Osteoblast (primary cell): ENCODE measurements around the gene MS4A12. TPM values are rescaled to one million over a fixed set of nuclear protein-coding genes. Genes with fewer than 3 reads are reported as not detected.

Experiments used
- DNase-seq: peaks from one replicate; pipeline ENCODE4 v3.0.0; 2011; ENCODE audit warnings: low spot score, mixed read lengths; ENCODE audit not compliant: insufficient read length; ENCODE audit errors: missing footprints
- H2AFZ ChIP-seq: 2 replicates; pipeline ENCODE4 v1.6.0; 2011; ENCODE audit warnings: mild to moderate bottlenecking, low read length
- H3K27ac ChIP-seq: 2 replicates; pipeline ENCODE4 v1.5.1; 2011; ENCODE audit warnings: mild to moderate bottlenecking, low read depth, low read length, moderate library complexity
- H3K27me3 ChIP-seq: 2 replicates; pipeline ENCODE4 v1.6.0; 2012; ENCODE audit warnings: mild to moderate bottlenecking, control low read depth, inconsistent platforms, low read length, moderate library complexity; ENCODE audit not compliant: insufficient read depth
- H3K36me3 ChIP-seq: 2 replicates; pipeline ENCODE4 v1.5.1; 2011; ENCODE audit warnings: mild to moderate bottlenecking, low read length, control low read depth, moderate library complexity; ENCODE audit not compliant: insufficient read depth
- H3K4me1 ChIP-seq: 2 replicates; pipeline ENCODE4 v1.5.1; 2011; ENCODE audit warnings: mild to moderate bottlenecking, low read length, control low read depth, moderate library complexity; ENCODE audit not compliant: insufficient read depth
- H3K4me2 ChIP-seq: 2 replicates; pipeline ENCODE4 v1.6.0; 2011; ENCODE audit warnings: mild to moderate bottlenecking, low read length; ENCODE audit not compliant: insufficient read depth
- H3K4me3 ChIP-seq: fragments of 200-600 bp; sonication (generic); 3 replicates; pipeline ENCODE4 v1.5.1; 2012; ENCODE audit warnings: mild to moderate bottlenecking, low read length, inconsistent platforms; ENCODE audit not compliant: insufficient read depth
- H3K79me2 ChIP-seq: 2 replicates; pipeline ENCODE4 v1.6.0; 2012; ENCODE audit warnings: mild to moderate bottlenecking, low read length, control low read depth, inconsistent platforms; ENCODE audit not compliant: insufficient read depth
- H3K9me3 ChIP-seq: 2 replicates; pipeline ENCODE4 v1.5.1; 2011; ENCODE audit warnings: low read depth, low read length, control low read depth
- H4K20me1 ChIP-seq: 2 replicates; pipeline ENCODE4 v1.6.0; 2012; ENCODE audit warnings: mild to moderate bottlenecking, low read length, control low read depth; ENCODE audit not compliant: insufficient read depth
- total RNA-seq: library from RNA; depleted of rRNA; stranded (reverse); fragments of >200 nt; gene quantifications from 2 replicates; pipeline ENCODE4 v1.2.3, GENCODE V29; 2012
- TF ChIP-seq, protein P1 (sequence below): IDR thresholded peaks from 2 replicates; pipeline ENCODE4 v1.5.1; 2011; ENCODE audit warnings: mild to moderate bottlenecking, low read depth, low read length, moderate library complexity; ENCODE audit errors: extremely low read depth

Gene MS4A12
- total RNA-seq, 1 donor = not detected

DNA sequence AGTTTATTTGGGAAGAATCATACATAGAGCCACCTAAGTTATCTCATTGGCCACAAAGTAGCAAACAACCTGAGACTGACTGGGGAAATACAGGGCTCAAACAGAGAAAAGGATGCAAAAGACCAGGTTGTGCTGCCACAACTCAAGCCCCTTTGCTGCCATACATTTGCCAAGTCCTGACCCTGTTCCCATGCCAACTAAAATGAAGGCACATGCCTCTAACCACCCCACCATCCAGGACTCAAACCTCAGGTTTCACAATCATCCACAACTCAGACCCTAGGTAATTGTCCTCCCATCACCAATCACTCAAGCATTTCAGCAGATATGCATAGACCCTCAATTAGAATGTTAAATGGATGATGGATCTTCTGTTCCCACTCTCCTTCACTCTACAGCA is 38.4 kb upstream of the MS4A12 start:
- Histone ChIP-seq H3K36me3 (no peaks in the 10 kb centered on the region), H3K4me3 (no peak overlapping the region), H3K79me2 (no peaks in the 10 kb centered on the region), H2AFZ (no peak overlapping the region), H3K27ac (no peak overlapping the region), H4K20me1 (no peaks in the 10 kb centered on the region), H3K4me2 (no peak overlapping the region), H3K27me3 (no peaks in the 10 kb centered on the region), H3K9me3 (no peaks in the 10 kb centered on the region), H3K4me1 (no peaks in the 10 kb centered on the region)
- DNase-seq = peak; percentile 27
- TF ChIP-seq, protein P1, sequence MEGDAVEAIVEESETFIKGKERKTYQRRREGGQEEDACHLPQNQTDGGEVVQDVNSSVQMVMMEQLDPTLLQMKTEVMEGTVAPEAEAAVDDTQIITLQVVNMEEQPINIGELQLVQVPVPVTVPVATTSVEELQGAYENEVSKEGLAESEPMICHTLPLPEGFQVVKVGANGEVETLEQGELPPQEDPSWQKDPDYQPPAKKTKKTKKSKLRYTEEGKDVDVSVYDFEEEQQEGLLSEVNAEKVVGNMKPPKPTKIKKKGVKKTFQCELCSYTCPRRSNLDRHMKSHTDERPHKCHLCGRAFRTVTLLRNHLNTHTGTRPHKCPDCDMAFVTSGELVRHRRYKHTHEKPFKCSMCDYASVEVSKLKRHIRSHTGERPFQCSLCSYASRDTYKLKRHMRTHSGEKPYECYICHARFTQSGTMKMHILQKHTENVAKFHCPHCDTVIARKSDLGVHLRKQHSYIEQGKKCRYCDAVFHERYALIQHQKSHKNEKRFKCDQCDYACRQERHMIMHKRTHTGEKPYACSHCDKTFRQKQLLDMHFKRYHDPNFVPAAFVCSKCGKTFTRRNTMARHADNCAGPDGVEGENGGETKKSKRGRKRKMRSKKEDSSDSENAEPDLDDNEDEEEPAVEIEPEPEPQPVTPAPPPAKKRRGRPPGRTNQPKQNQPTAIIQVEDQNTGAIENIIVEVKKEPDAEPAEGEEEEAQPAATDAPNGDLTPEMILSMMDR = no peak

DNA sequence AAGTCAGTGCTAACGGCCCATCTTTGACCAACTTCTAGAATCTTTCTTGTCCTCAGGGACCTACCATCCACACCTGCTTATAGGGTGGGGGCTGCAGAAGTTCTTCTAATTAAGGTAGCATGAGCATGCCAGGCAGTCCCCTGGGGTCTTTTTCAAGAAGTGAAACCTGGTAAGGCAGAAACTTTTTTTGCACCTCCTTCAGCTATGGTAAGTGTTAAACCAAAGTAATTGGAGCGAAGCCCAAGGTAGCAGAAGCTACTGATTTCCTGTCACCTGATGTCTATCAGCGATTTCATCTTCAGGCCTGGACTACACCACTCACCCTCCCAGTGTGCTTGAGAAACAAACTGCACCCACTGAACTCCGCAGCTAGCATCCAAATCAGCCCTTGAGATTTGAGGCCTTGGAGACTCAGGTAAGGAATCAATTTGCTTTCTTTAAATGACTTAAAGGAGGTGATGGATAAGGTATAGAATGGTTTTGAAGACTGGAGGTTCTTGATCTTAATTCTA is 37.0 kb upstream of the MS4A12 start, which contains the start of gene MS4A1:
MS4A1 (plus strand) TSS at position 317 of the 512 bp plus-strand sequence. CDS start 6,528 bp downstream, outside the sequence.
- no peak for DNase-seq
- no peaks in the 10 kb centered on the region for H4K20me1 ChIP-seq
- H3K4me3 ChIP-seq = no peak within 1 kb of the TSS
- no peaks in the 10 kb centered on the region for H3K27me3 ChIP-seq
- no peak within 1 kb of the TSS for H3K27ac ChIP-seq
- H3K4me1 ChIP-seq = no peaks in the 10 kb centered on the region
- no peak within 1 kb of the TSS for H2AFZ ChIP-seq
- H3K79me2 ChIP-seq = no peaks in the 10 kb centered on the region
- no peaks in the 10 kb centered on the region for H3K9me3 ChIP-seq
- TF ChIP-seq, protein P1 = no peak
- no peak within 1 kb of the TSS for H3K4me2 ChIP-seq
- no peaks in the 10 kb centered on the region for H3K36me3 ChIP-seq

DNA sequence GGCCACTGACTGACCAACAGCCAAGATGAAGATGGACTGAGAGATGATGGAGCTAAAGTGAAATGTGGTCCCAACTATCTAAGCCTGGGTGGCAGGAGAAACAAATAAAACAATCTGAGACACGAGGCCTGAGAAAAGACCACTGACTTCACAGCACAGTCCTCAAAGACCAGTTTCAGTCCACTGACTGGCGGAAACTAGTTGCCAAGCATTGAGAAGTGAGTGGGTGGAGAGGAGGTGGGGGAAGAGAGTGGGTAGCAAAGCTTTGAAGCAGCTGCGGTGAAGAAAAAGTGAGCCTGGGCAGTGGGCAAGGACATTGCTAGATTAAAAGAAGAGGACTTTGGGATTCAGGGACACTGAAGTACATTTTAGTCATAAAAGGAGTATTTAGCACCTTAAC is 35.0 kb upstream of the MS4A12 start:
- H3K79me2 ChIP-seq = no peaks in the 10 kb centered on the region
- H3K27me3 ChIP-seq = no peaks in the 10 kb centered on the region
- H3K4me3 ChIP-seq = no peak overlapping the region
- no peak overlapping the region for H2AFZ ChIP-seq
- H3K4me2 ChIP-seq = no peak overlapping the region
- TF ChIP-seq, protein P1 = no peak
- H4K20me1 ChIP-seq = no peaks in the 10 kb centered on the region
- no peaks in the 10 kb centered on the region for H3K4me1 ChIP-seq
- H3K27ac ChIP-seq = no peak overlapping the region
- H3K36me3 ChIP-seq = no peaks in the 10 kb centered on the region
- no peaks in the 10 kb centered on the region for H3K9me3 ChIP-seq
- DNase-seq = no peak

DNA sequence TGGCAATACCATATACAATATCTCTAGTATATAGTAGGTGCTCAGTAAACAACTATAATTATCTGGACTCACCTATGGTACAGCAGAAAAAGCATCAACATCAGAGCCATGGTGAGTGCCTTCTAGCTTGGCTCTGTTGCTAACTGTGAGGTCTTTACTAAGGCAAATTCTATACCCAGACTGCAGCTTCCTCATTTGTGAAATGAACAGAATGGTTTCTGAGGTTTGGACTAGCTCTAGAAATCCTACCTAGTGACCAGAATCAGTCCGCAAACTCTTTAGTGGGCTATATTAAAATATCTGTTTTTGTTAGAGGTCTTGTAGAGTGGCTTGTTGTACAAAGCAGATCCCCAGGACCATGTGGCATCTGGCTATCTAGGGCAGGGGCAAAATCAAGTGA is 33.2 kb upstream of the MS4A12 start:
- Histone ChIP-seq H2AFZ (no peak overlapping the region), H4K20me1 (no peaks in the 10 kb centered on the region), H3K4me2 (no peak overlapping the region), H3K9me3 (no peaks in the 10 kb centered on the region), H3K4me3 (no peak overlapping the region), H3K4me1 (no peaks in the 10 kb centered on the region), H3K27ac (no peak overlapping the region), H3K36me3 (no peaks in the 10 kb centered on the region), H3K79me2 (no peaks in the 10 kb centered on the region), H3K27me3 (no peaks in the 10 kb centered on the region)
- TF ChIP-seq, protein P1 = no peak
- no peak for DNase-seq
